K562 (cell line): Measurements from ENCODE around the gene DNAI7. TPM values are rescaled to one million over a fixed set of nuclear protein-coding genes. Genes with fewer than 3 reads are reported as not detected.

ENCODE experiments used
- ATAC-seq: fragments of 200-7000 bp; cut with Tn5 transposase; 3 replicates; pipeline ENCODE4 v1.9.1; 2020; ENCODE audit warnings: moderate library complexity
- BruUV-seq: library from RNA; stranded (reverse); fragments of 400-500 nt; replicated peaks from 2 replicates; lab custom pipeline; 2021; lab: Mats Ljungman, UMichigan
- CTCF ChIA-PET: fragments of 300-600 bp; formaldehyde crosslinking; extraction: SDS; loops from one replicate; lab custom pipeline; 2021; ENCODE audit warnings: low intra/inter-chr PET ratio; lab: Yijun Ruan, JAX
- POLR2A ChIA-PET: fragments of 300-600, 350-650 bp; sonication (Branson Sonifier 250); formaldehyde crosslinking; extraction: SDS; loops from one replicate; lab custom pipeline; 2021; ENCODE audit warnings: antibody characterized with exemption, inconsistent platforms; lab: Yijun Ruan, JAX
- DNase-seq, 4 experiments: peaks; one replicate each; pipeline versions ENCODE4 v3.0.0 to v3.0.0-alpha.2; 2011 to 2018; ENCODE audit warnings: low spot score in 3 of 4, mixed read lengths in 3 of 4; ENCODE audit errors: extremely low read depth in 1 of 4
- FAIRE-seq: peaks from 2 replicates; lab custom pipeline; 2011; peaks lifted over from hg19 to GRCh38; lab: Jason Lieb, UNC
- H2AFZ ChIP-seq: 2 replicates; pipeline ENCODE4 v1.6.0; 2011; ENCODE audit warnings: low read depth, low read length, control low read depth, inconsistent platforms
- H3K27ac ChIP-seq: fragments of 200-600 bp; 3 replicates; pipeline ENCODE4 v1.8.0; 2011; ENCODE audit warnings: low read depth, mild to moderate bottlenecking, control low read depth, inconsistent platforms, low read length, moderate library complexity, mixed read lengths; ENCODE audit errors: extremely low read depth
- H3K27me3 ChIP-seq, 2 experiments: fragments of 300-600 bp in 1 of 2; 2 replicates in 1 of 2; 3 replicates in 1 of 2; pipeline versions ENCODE4 v1.6.0 to v1.8.0; 2011; ENCODE audit warnings: inconsistent platforms in 2 of 2, low read length in 2 of 2, mild to moderate bottlenecking in 1 of 2, mixed read lengths in 1 of 2, moderate library complexity in 1 of 2; ENCODE audit not compliant: control insufficient read depth in 2 of 2, insufficient read depth in 2 of 2
- H3K36me3 ChIP-seq: fragments of 300-600 bp; 3 replicates; pipeline ENCODE4 v1.8.0; 2011; ENCODE audit warnings: mild to moderate bottlenecking, low read length, inconsistent platforms; ENCODE audit not compliant: control insufficient read depth, insufficient read depth
- H3K4me1 ChIP-seq, 2 experiments: fragments of 200-600 bp in 1 of 2; replicated peaks in 1 of 2; 2 replicates in 1 of 2; 3 replicates in 1 of 2; pipeline versions ENCODE4 v1.5.1 to v1.8.0; 2011; ENCODE audit warnings: inconsistent platforms in 2 of 2, low read length in 2 of 2, mild to moderate bottlenecking in 1 of 2, mixed read lengths in 1 of 2, moderate library complexity in 1 of 2; ENCODE audit not compliant: control insufficient read depth in 2 of 2, insufficient read depth in 2 of 2
- H3K4me2 ChIP-seq: 2 replicates; pipeline ENCODE4 v1.6.1; 2011; ENCODE audit warnings: low read length, control low read depth, inconsistent platforms, mixed read lengths; ENCODE audit not compliant: insufficient read depth
- H3K4me3 ChIP-seq: fragments of 200-600 bp; sonication (generic), shearing (Covaris generic); 2 replicates; pipeline ENCODE4 v1.5.1; 2016; ENCODE audit warnings: control low read depth, inconsistent platforms
- H3K79me2 ChIP-seq: fragments of 200-600 bp; 3 replicates; pipeline ENCODE4 v1.8.0; 2011; ENCODE audit warnings: low read length, inconsistent platforms; ENCODE audit not compliant: control insufficient read depth, insufficient read depth
- H3K9ac ChIP-seq, 2 experiments: 2 replicates each; pipeline versions ENCODE4 v1.6.0 to v1.6.1; 2011; ENCODE audit warnings: low read depth in 2 of 2, low read length in 2 of 2, control low read depth in 1 of 2, inconsistent platforms in 1 of 2, mild to moderate bottlenecking in 1 of 2, mixed read lengths in 1 of 2; ENCODE audit not compliant: insufficient read depth in 1 of 2
- H3K9me1 ChIP-seq: one replicate; pipeline ENCODE4 v1.6.0; 2011; ENCODE audit warnings: inconsistent platforms, mild to moderate bottlenecking, low read length, moderate library complexity; ENCODE audit not compliant: control insufficient read depth, insufficient read depth
- H3K9me3 ChIP-seq: replicated peaks from 2 replicates; pipeline ENCODE4 v1.5.1; 2011; ENCODE audit warnings: low read depth, low read length, inconsistent platforms; ENCODE audit not compliant: control insufficient read depth, insufficient read depth
- H4K20me1 ChIP-seq: replicated peaks from 2 replicates; pipeline ENCODE4 v1.6.1; 2011; ENCODE audit warnings: low read length, inconsistent platforms, mixed read lengths; ENCODE audit not compliant: control insufficient read depth, insufficient read depth
- CEBPB ChIP-seq: fragments of 450-650 bp; IDR thresholded peaks from 2 replicates; pipeline ENCODE4 v1.6.1; 2016; ENCODE audit warnings: missing genetic modification characterization, missing compliant biosample characterization
- CEBPG ChIP-seq, 3 experiments: fragments of 200-800 bp in 1 of 3; sonication (Bioruptor generic) in 1 of 3; sonication (generic) in 1 of 3; formaldehyde crosslinking in 1 of 3; IDR thresholded peaks in 2 of 3; conservative IDR thresholded peaks in 1 of 3; 2 replicates each; pipeline versions ENCODE4 v1.6.1 to v1.8.0; 2016 to 2022; ENCODE audit warnings: missing compliant biosample characterization in 2 of 3, missing genetic modification characterization in 2 of 3, mild to moderate bottlenecking in 1 of 3, missing genetic modification reagents in 1 of 3
- DMBX1 ChIP-seq: fragments of 250-450 bp; sonication (Bioruptor Pico); IDR thresholded peaks from 2 replicates; pipeline ENCODE4 v1.8.0; 2022; ENCODE audit warnings: inconsistent platforms, mild to moderate bottlenecking, moderate library complexity, borderline replicate concordance
- GABPA ChIP-seq: fragments of 200-800 bp; sonication (Bioruptor generic); conservative IDR thresholded peaks from 2 replicates; pipeline ENCODE4 v1.6.1; 2016; ENCODE audit warnings: low read depth, missing genetic modification characterization, missing compliant biosample characterization
- PRMT5 ChIP-seq: sonication (generic); formaldehyde crosslinking; IDR thresholded peaks from 2 replicates; pipeline ENCODE4 v1.5.0; 2020; ENCODE audit warnings: missing genetic modification reagents
- SAP30 ChIP-seq: fragments of 200-600 bp; sonication (generic); IDR thresholded peaks from 2 replicates; pipeline ENCODE4 v1.6.1; 2012; ENCODE audit warnings: borderline replicate concordance, low read depth, mild to moderate bottlenecking, moderate library complexity, low read length, control low read depth, inconsistent platforms; ENCODE audit not compliant: insufficient read depth, poor library complexity, severe bottlenecking
- SPI1 ChIP-seq: IDR thresholded peaks from 2 replicates; pipeline ENCODE4 v1.6.1; 2011; ENCODE audit warnings: low read depth, low read length, control low read depth, borderline replicate concordance
- SRSF7 ChIP-seq: fragments of 200-400 bp; formaldehyde crosslinking; optimal IDR thresholded peaks from 2 replicates; pipeline ENCODE3; 2017; ENCODE audit warnings: mild to moderate bottlenecking, low read depth, low read length
- ZNF174 ChIP-seq: fragments of 250-450 bp; sonication (Bioruptor Pico); IDR thresholded peaks from 2 replicates; pipeline ENCODE4 v1.4.0; 2020; ENCODE audit warnings: mild to moderate bottlenecking
- ZNF551 ChIP-seq: fragments of 250-450 bp; sonication (Bioruptor Pico); IDR thresholded peaks from 2 replicates; pipeline ENCODE4 v1.5.0; 2021; ENCODE audit warnings: mild to moderate bottlenecking, moderate library complexity
- WGBS: fragments of 100-300 bp; shearing (Covaris generic); methylation state at CpG from one replicate; pipeline ENCODE4 v1.1.6; 2016; ENCODE audit warnings: low coverage, mixed read lengths; ENCODE audit not compliant: insufficient coverage; ENCODE audit errors: missing lambda C conversion rate; 5-methylcytosine and 5-hydroxymethylcytosine counted together
- in situ Hi-C: fragments of 300-500 bp; cut with MboI; formaldehyde crosslinking; loops from 4 replicates; pipeline ENCODE4 v1.15.0; 2018; ENCODE audit warnings: inconsistent platforms, mixed read lengths
- intact Hi-C: fragments of 100-400 bp; cut with micrococcal nuclease; formaldehyde crosslinking; loops from 2 replicates; pipeline ENCODE4 v1.14.2; 2022
- polyA plus RNA-seq, 8 experiments: library from polyadenylated mRNA; depleted of rRNA in 4 of 8; stranded (reverse) in 5 of 8; unstranded in 3 of 8; fragments of >200 nt; fragmentation: Nextera tagmentation in 2 of 8; fragmentation: Illumina TruSeq in 1 of 8; extraction: Ambion mirVana in 2 of 8; extraction: Trizol in 1 of 8; gene quantifications; 2 replicates each; pipeline versions ENCODE4 v1.2.1 to v1.2.3, GENCODE V29; 2011 to 2014; ENCODE audit warnings: inconsistent platforms in 1 of 8, missing spikeins in 1 of 8
- total RNA-seq, 7 experiments: library from RNA; depleted of rRNA in 6 of 7; stranded (reverse); fragments of >200 nt in 6 of 7; fragmentation: Illumina TruSeq in 2 of 7; extraction: Trizol in 2 of 7; gene quantifications; 2 replicates each; pipeline versions ENCODE4 v1.2.1 to v1.2.3, GENCODE V29; 2011 to 2021; ENCODE audit warnings: low replicate concordance in 1 of 7
- TF ChIP-seq, protein P1 (sequence below), 2 experiments: fragments of 450-650 bp; IDR thresholded peaks; 2 replicates each; pipeline ENCODE4 v1.6.1; 2018; ENCODE audit warnings: mild to moderate bottlenecking in 2 of 2, low read depth in 1 of 2; ENCODE audit not compliant: partially characterized antibody in 2 of 2
- TF ChIP-seq, protein P2 (sequence below): fragments of 450-650 bp; formaldehyde crosslinking; IDR thresholded peaks from 2 replicates; pipeline ENCODE4 v1.4.0; 2020; ENCODE audit warnings: mild to moderate bottlenecking, moderate library complexity

Gene DNAI7
- total and polyA plus RNA-seq, 9 of the 15 experiments (the other 6 are each of a cell fraction or from before 2014, with no cell fraction given): 0.06 to 0.76 (median 0.17) TPM; not detected in 1

DNA sequence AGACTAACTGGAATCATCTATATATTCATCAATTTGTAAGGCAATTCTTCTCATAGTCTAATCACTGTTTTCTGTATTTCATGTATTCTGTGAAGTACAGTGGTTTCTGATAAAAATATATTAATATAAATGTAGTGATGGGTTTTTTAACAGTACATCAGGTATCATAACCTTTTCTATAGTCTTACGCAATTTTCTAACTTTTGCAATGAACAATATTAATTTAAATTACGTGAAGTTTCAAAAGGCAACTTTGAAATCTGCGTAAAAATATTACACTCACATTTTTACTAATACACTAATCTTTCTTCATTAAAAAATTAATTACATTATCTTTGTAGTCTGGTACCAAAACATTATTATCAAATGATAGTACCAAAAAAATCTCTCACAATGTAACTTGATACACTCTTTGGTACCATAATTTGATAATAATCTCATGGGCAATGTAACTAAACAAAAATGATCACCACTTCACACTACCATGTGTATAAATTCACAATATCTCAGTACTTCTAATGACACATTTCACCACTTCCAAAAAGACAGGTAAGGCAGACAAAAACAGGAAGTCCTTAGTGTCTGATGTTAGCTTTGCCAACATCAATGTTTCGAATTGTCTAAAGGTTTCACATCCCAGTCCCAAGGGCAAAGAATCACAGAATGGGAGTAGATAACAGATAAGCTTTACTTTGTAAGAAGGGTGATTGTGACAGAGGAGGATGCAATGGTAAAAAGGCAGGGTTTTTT lies 8.7 kb downstream of the DNAI7 start:
- ChIA-PET CTCF (interaction anchor here (0.9 kb wide), 1 partner anchor 25 kb away, joined by 3 read pairs; no protein-coding TSS in a partner anchor), POLR2A (no interaction called here)
- H3K36me3 ChIP-seq: no peaks in the 10 kb centered on the region
- no peaks in the 10 kb centered on the region for H3K9me3 ChIP-seq
- intact Hi-C loops (no loop called here), in situ Hi-C loops (no loop called here)
- H3K4me3 ChIP-seq: no peak overlapping the region
- ATAC-seq (no peak), DNase-seq (no peak), FAIRE-seq (no peak)
- no peaks in the 10 kb centered on the region for H4K20me1 ChIP-seq
- H2AFZ ChIP-seq: no peak overlapping the region
- H3K4me1 ChIP-seq: no peaks in the 10 kb centered on the region
- H3K4me2 ChIP-seq: no peak overlapping the region
- H3K9ac ChIP-seq: no peak overlapping the region
- no peaks in the 10 kb centered on the region for H3K9me1 ChIP-seq
- H3K27ac ChIP-seq: no peak overlapping the region
- H3K79me2 ChIP-seq: no peaks in the 10 kb centered on the region
- TF ChIP-seq GABPA (tag): no peak
- no peak for TF ChIP-seq SAP30
- TF ChIP-seq PRMT5: no peak
- TF ChIP-seq SPI1: peak; percentile 79
- TF ChIP-seq, protein P1, sequence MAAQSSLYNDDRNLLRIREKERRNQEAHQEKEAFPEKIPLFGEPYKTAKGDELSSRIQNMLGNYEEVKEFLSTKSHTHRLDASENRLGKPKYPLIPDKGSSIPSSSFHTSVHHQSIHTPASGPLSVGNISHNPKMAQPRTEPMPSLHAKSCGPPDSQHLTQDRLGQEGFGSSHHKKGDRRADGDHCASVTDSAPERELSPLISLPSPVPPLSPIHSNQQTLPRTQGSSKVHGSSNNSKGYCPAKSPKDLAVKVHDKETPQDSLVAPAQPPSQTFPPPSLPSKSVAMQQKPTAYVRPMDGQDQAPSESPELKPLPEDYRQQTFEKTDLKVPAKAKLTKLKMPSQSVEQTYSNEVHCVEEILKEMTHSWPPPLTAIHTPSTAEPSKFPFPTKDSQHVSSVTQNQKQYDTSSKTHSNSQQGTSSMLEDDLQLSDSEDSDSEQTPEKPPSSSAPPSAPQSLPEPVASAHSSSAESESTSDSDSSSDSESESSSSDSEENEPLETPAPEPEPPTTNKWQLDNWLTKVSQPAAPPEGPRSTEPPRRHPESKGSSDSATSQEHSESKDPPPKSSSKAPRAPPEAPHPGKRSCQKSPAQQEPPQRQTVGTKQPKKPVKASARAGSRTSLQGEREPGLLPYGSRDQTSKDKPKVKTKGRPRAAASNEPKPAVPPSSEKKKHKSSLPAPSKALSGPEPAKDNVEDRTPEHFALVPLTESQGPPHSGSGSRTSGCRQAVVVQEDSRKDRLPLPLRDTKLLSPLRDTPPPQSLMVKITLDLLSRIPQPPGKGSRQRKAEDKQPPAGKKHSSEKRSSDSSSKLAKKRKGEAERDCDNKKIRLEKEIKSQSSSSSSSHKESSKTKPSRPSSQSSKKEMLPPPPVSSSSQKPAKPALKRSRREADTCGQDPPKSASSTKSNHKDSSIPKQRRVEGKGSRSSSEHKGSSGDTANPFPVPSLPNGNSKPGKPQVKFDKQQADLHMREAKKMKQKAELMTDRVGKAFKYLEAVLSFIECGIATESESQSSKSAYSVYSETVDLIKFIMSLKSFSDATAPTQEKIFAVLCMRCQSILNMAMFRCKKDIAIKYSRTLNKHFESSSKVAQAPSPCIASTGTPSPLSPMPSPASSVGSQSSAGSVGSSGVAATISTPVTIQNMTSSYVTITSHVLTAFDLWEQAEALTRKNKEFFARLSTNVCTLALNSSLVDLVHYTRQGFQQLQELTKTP (IDR thresholded peaks at IDR 0.05; ENCODE audit: low read depth in 1 of 2, partially characterized antibody in 2 of 2): no peak
- TF ChIP-seq, protein P2, sequence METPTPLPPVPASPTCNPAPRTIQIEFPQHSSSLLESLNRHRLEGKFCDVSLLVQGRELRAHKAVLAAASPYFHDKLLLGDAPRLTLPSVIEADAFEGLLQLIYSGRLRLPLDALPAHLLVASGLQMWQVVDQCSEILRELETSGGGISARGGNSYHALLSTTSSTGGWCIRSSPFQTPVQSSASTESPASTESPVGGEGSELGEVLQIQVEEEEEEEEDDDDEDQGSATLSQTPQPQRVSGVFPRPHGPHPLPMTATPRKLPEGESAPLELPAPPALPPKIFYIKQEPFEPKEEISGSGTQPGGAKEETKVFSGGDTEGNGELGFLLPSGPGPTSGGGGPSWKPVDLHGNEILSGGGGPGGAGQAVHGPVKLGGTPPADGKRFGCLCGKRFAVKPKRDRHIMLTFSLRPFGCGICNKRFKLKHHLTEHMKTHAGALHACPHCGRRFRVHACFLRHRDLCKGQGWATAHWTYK (CRISPR knock-in tag): no peak
- no peak for TF ChIP-seq SRSF7
- TF ChIP-seq ZNF551 (CRISPR knock-in tag): no peak
- no peak for TF ChIP-seq DMBX1
- TF ChIP-seq CEBPB: 0 out of 2 replicates have a peak, but pooled peaks have one; percentile 30
- no peak for TF ChIP-seq CEBPG (CRISPR knock-in tag; IDR thresholded peaks at IDR 0.05)
- peak in 1 of 2 experiments; percentile 75; a peak in 3 of 4 replicates for TF ChIP-seq CEBPG (tag; conservative IDR thresholded peaks at IDR 0.05 in 1 of 2, IDR thresholded peaks at IDR 0.05 in 1 of 2)
- no peak for TF ChIP-seq ZNF174 (CRISPR knock-in tag)
- H3K27me3 ChIP-seq: no peaks in the 10 kb centered on the region; a peak in 1 of 5 replicates
- BruUV-seq: no TSS peak
- 4% methylated on average over 4 of the region's 4 CpGs for WGBS
